HG02840 (cell line): ENCODE results near the gene CBY1.
A peak's percentile ranks its signal among the peaks of the same experiment; 100 is the strongest.

Experiments used
- ATAC-seq: cut with Tn5 transposase; IDR thresholded peaks from one replicate; pipeline ENCODE4 v1.9.1; 2021; ENCODE audit warnings: mild to moderate bottlenecking, moderate library complexity, moderate number of reproducible peaks; ENCODE audit not compliant: unreplicated experiment, low FRiP score

The CBY1 gene

DNA sequence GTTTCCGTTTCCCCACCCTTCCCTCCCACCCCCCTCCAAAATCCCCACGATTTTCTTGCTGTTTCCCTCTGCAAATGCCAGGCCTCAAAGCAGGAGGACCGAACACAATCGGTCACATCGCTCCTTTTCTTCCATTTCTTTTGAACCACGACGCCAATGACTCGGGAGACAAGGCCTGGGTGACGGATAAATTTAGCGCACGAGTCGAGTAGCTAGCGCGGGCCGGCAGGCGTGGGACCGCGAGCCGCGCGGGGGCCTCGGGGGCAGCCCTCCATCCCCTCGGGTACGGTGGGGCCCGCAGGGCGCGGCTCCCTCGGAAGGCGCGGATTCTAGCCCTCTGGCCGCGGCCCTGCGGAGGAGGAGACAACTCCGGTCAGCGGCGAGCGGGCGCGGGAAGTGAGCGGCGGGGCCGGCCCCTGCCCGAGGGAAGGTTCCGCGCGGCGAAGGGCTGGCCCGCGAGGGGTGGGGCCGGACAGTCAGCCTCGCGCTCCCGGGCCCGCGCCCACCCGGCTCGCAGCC is 43.9 kb downstream of the CBY1 start:
- ATAC-seq, result no peak

DNA sequence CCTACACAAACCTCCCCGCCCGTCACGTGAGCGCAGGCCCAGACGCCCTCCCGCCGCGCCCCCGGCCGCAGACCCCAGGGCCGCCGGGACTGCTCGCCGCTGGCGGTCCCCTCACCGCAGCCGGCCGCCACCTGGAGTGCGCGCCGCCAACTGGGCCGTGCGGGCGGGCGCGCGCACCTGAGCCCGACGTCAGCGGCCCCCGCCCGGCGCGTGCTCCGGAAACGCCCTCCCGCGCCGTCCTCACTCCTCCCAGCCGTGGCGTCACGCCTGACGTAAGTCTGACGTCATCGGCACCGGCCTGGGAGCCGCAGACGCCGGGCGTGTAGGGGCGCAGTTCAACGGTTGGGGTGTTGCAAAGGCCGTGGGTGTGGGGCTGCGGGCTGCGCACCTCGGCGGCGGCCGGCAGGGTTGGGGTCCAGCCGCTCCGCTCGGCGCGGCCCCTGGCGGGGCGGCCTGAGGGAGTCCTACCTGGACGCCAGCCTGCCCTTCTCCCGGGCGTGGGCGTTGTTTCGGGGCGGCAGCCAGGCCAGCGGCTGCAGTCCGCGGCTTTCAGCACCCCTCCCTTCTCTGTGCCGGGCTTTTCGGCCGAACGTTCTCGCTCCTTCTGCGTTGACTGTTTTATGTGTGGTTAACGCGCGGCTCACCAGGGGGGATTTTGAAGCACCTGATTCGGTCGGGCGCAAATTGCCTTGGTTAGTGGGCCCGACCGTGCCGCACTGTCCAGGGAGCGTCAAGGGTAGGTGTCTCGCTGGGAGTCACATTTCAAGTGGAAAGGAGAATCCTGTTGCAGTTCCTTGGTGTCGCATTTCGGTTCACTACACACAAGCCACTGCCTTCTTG is 44.6 kb downstream of the CBY1 start, which contains the start of gene JOSD1:
Gene JOSD1, minus strand, starts transcription at position 155 of the 840 bp plus-strand sequence. CDS start 956 bp downstream, outside the sequence.
- ATAC-seq, result peak; percentile 40

DNA sequence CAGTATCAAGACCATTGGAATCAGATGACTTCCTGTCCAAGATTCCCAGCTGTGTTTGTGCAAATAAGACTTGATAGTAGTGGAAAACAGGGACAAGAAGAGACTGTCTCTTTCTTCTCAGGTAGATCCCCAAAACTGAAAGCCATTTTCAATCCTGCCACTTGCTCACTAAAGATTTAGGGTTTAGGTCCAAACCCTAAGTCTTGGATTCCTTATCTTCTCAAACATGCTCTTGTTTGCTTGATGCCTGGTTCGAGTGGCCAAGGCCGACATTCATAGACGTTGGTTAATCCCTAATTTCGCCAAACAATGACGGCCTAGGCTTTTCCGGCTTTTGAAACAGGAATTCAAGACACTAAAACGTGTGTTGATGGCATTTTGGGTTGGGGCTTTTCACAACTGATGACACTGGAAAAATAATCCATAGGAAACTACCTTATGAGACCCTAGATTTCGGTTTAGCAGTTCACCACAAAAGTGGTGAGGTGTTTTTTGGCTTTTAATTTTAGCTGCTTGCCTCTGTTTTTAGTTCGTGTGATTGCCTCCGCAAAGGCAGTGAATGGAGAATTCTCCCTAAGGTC is 48.3 kb downstream of the CBY1 start:
- ATAC-seq, result no peak

DNA sequence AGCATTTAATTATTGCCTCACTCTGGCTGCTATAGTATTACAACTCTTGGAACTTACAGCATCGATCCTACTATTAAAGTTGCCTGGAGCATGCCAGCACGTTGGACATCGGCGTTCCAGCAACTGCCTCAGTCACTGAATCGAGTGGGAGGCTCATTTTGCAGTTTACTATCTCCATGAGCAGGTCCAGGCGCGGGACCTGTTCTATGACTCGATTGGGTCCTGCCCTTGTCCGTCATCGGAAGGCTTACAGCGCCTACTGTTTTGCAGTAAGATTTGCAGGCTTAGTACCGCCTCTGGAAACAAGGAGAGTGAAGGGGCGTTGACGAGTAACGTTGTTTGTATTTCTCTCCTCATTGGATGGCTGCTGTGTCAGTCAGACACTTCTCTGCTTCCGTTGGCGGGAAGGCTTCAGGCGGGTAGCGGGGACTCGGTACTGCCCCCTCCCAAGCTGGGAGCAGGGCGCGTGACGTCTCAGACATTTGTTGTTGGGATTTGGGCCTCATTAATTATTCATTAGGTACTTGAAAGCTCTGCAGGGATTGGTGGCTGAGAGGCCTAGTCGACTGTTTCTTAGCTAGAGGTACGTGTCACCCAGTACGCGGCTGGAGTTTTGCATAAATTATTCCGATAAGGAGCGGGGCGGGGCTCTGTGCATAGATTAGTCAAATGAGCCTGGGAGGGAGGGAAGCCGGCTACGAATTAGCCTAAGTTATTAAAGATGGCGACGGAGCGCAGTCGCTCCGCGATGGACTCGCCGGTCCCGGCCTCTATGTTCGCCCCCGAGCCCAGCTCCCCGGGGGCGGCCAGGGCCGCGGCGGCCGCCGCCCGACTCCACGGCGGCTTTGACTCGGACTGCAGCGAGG is 49.0 kb downstream of the CBY1 start, which contains the start of gene GTPBP1:
Gene GTPBP1, plus strand, starts transcription at position 710 of the 866 bp plus-strand sequence. Its CDS starts 12 bp downstream, at position 722.
- ATAC-seq, result peak; percentile 74

DNA sequence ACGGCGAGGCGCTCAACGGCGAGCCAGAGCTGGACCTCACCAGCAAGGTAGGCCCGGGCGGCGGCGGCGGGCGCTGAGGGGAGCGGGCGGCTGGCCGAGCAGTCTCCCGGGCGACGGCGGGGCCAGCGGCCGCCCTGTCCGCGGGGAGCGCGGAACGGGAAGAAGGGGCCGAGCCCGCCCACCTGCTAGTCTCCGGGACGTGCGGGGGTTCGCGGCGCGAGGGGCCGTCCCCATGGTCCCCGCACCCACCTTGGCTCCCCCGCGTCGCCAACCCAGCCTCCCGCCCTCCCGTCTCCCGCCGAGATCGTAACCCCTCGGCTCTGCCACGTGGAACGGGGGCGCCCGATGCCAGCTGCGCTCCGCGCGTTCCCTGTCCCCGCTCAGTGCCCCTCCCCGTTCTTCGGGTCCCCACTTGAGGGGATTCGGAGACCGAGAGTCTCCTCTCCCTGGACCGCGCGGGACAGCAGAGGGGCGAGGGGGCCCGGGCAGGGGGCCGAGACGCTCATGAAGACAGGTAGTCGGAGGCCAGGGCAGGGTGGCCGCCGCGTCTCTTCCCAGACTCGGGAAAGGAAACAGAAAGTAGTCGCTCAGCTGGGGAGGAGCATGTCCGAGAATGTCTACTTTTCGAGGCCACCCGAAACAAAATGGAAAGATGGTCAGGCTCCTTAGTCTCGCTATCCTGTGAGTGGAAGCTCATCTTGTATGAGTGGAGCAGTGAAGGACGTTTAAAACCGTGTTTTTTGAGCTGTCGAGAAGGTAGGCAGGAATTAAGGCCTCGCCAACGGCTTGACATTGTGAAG is 49.9 kb downstream of the CBY1 start:
- peak; percentile 3 for ATAC-seq

DNA sequence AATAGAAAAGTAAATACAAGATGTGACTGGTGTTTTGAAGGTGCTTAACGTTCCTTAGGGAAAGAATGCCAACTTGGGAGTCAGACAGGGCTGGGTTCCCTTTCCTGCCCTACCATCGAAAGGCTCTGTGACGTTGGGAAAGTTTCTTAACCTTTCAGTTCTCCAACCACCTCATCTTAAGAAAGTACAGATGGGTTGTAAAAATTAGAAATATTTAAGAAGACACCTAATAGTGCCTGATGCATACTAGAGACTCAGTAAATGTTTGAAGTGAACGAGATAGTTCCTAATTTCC is 50.4 kb downstream of the CBY1 start:
- no peak for ATAC-seq

DNA sequence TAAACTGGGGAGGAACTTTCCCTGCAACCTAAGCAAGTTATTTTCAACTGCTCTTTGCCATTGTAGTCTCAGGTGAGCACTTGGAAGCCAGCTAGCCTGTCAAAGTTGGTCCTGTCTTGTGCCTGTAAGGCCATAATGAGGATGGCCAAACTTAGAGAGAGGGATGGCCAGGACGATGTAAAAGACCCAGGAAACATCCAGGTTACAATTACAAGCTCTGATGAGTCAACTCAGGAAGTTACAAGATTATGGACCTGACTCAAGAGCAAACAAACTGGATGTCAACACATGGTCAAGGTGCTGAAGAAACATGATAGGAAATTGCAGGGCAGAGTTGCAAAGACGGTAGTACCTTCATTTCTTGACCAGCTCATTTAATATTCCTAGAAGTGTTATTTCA is 50.9 kb downstream of the CBY1 start:
- ATAC-seq, result no peak

DNA sequence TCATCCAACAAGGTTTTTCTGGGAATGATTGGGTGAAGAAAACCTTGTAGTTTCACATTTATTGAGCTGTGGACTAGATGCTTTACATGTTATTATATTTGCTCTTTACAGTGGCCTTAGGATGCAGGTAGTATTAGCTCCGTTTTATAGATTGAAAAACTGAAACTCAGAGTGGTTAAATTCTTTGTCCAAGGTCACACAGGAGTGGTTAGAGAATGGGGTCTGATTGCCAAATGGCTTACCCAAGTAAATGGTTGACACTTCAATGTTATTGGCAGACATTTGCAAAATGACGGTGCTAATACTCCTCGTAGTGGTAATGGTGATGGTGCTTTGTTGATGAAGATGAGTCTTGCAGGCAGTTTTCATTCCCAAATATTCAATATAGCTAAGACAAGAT is 51.5 kb downstream of the CBY1 start:
- ATAC-seq, result no peak

DNA sequence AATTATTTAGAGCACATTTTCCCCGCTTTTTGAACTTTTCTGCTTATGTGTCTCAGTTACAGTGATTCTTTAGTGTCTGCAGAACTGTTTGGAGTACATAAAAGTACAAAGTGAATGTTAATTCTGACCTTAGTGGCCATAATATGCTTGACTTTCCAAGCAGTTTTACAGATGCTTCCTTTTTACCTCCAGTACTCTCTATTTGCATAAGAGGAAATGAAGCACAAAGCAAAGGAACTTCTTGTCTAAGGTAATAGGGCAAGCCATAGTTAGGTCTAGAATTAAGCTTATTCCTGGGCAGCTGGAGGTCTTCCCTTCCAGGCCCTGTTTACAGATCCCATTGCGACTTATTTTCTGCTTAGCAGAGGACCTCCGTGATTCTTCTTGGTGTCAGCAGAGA is 52.9 kb downstream of the CBY1 start:
- ATAC-seq, result no peak

DNA sequence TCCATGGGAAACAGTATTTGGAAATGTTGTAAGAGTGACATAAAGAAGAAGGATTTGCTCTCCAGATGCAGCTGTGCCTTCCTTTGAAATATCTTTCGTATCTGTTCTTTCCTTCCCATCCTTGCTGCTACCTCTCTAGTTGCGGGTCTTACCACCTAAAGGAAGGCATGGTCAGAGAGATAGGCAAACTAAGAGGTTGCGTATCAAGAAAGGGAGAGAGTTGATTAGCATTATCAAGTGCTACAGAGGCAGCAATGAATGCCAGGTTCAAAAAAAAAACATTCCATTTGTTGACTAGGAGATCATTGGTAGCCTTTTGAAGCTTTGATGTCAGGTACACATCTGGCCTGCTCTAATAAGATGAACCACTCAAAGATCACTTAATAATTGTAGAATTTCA is 53.9 kb downstream of the CBY1 start:
- ATAC-seq, result no peak

DNA sequence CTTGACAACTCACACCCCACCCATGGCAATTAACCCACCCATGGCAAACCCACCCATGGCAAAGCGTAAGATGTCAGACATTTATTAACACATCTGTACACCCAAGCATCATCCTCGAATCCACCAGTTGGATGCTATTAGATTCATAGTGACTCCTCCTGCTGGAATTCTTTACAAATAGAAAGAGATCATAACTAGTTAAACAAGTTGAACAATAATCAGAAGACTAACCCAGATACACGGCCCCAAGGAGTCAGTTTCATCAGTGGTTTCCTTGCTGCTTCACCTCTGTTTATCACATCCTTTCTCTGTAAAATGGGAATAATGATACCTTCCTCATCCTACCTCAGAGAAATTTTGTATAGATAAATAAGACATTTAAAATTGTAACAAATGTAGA is 54.4 kb downstream of the CBY1 start:
- ATAC-seq, result no peak

DNA sequence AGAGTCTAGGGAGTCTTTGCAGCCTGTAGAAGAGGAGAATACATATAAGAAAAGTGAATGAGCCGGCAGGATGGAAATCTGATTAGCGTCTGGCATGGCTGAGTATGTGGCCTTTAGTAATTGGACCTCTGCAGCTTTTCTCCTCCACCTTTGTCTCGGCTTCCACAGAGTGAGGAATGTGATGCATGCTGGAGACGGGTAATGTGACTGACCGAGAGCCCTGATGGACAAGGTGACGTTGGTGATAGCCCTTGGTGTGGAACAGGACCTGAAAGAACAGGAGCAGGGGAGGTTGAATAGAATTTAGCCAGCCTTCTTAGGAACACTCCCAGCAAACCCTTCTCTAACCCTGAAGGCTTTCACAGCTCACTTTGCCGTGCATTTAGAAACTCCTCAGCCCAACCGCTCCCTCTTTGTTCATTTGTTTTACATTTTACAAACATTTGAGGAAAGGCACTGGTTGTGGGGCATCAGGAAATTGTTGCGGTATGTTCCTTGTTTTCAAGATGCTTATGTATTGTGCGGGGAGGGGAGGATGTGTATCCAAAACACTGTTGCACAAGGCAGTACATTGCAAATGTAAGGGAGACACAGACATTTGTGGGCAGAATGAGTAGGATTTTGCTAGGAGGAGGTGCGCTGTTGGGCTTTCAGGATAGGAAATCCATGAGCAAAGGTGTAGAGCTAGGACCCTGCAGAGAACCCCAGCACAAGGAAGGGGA is 56.2 kb downstream of the CBY1 start:
- no peak for ATAC-seq

DNA sequence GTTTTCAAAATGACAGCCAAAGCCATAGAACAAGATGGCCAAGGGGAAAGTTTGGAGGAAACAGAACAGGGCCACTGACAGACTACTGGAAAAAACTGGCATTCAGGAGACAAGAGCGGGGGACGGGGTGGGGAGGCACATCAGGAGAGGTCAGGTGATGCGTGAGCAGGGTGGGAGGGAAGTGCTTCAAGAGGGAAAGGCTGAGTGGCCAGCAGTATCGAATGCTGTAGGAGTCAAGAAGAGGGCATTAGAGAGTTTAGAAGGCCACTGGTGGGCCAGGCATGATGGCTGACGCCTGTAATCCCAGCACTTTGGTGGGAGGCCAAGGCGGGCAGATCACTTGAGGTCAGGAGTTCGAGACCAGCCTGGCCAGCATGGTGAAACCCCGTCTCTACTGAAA is 57.5 kb downstream of the CBY1 start:
- ATAC-seq, result no peak

DNA sequence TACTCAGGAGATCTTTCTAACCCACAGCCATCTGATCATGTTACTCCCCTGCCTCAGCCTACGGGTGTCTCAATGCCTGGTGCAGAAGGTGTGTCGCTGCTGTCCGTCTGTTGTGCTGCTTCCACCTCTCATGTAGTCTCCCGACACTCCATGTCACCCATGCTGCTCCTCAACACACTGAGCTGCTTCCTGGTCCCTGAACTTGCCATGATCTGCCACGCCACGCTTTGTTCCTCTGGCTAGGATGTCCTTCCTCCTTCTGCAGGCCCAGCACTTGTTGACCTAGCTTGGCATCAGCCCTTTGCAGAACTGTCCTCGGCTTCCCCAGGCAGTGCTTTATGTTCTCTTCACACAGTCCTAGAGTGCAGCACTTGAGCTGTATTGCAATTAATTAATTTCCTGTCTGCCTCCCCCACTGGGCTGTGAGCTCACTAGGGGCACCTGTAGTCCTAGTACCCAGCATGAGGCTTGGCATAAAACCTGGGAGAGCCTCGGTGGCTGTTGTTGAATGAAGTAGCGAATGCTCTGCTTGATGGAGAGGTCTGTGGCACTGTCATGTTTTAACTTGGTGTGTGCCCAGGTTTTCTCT is 58.8 kb downstream of the CBY1 start:
- ATAC-seq, result no peak

DNA sequence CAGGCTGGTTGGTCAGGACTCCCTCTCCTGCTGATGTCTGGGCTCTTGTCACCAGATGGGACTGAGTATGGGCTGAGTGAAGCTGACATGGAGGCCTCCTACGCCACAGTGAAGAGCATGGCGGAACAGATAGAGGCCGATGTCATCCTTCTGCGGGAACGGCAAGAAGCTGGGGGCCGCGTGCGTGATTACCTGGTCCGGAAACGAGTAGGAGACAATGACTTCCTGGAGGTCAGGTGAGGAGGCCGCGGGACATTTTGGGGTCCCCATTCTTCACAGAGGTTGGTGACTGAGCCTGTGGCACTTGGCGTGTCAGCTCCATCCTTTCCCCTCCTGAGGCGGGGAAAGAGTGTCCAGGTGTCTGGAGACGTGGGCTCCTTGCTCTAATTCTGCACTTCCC is 59.4 kb downstream of the CBY1 start:
- ATAC-seq, result no peak

DNA sequence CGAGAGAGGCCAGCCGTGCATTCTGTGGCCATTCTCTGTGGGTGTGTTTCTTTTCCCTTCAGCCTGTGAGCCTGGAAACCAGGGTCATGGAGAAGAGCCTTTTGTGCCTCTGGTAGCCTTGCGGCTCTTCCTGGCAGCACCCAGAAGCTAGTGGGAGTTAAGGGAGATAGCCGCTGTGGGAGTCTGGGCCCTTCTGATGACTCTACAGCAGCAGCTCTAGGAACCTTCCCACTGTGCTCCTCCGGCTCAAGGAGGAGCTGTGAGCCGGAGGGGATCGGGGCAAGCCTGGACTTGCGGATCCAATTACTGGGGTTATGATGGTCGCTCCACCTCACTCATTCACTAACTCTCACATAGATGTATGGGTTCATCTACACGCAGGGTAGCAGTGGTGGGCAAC is 59.8 kb downstream of the CBY1 start:
- ATAC-seq, result no peak

DNA sequence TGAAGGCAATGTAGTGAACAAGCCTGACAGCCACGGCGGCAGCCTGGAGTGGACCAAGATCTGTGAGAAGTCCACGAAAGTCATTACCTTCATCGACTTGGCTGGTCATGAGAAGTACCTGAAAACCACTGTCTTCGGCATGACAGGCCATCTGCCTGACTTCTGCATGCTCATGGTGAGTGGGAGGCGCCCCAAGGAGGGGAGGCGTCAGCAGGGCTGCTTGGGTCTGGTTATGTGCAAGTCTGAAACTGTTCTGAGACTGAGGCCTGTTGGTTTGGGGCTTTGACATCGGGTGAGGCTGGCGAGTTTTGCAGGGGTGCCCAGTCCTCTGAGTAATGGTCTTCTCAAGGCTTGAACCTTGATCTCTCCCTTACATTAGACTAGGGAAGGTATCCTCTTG is 60.4 kb downstream of the CBY1 start:
- no peak for ATAC-seq

DNA sequence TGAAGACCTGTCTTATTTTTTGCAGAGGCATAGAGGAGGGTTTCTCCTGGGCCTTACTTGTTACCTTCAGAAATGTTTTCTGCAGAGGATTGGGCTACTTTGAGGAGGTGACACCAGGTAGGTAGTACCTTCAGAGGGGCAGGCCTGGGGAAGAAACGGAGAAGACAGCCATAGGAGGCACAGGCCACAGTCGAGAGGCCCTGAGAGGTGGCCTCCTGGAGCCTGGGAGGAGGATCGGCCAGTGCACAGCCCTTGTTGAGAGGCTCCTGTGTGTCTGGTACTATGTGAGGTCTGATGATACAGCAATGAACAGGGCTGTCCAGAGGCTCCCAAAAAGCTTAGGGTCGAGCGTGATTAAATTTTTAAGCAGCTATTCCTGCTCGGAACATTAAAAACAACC is 60.8 kb downstream of the CBY1 start:
- ATAC-seq, result no peak

DNA sequence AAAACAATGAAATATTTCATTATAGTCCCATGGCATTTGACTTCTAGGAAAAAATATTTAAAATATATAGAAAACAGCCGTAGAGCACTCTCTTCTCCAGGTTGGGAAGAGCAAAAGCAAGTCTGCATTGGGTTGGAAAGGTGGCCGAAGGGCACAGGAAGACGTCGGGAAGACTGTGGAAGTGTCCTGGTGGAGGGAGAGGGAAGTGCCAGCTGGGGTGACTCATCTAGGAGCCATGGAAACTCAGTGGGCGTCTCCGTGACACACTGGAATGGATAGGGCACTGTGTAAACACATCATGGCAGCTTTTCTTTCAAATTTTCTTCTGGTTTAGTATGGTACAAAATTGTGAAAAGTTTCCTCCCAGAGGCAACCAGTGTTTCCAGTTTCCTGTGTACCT is 62.0 kb downstream of the CBY1 start:
- no peak for ATAC-seq
